HepG2 (cell line): ENCODE data around the gene TBC1D20. TPM values are rescaled to one million over a fixed set of nuclear protein-coding genes. Genes with fewer than 3 reads are reported as not detected.

ENCODE experiments used
- FOXC1 ChIP-seq: sonication (generic); formaldehyde crosslinking; IDR thresholded peaks from 2 replicates; pipeline ENCODE4 v1.8.0; 2022; ENCODE audit warnings: mild to moderate bottlenecking, missing genetic modification reagents, borderline replicate concordance
- GATA4 ChIP-seq: sonication (generic); IDR thresholded peaks from 2 replicates; pipeline ENCODE4 v1.6.1; 2016; ENCODE audit warnings: antibody characterized with exemption, low read depth, borderline replicate concordance
- NCOA1 ChIP-seq: sonication (generic); formaldehyde crosslinking; IDR thresholded peaks from 2 replicates; pipeline ENCODE4 v1.9.0; 2021; ENCODE audit warnings: missing genetic modification reagents
- NCOR1 ChIP-seq: fragments of 200-600 bp; sonication (generic); IDR thresholded peaks from 2 replicates; pipeline ENCODE4 v1.7.0; 2017; ENCODE audit warnings: antibody characterized with exemption, low read length, borderline replicate concordance
- NFE2L1 ChIP-seq: sonication (generic); formaldehyde crosslinking; IDR thresholded peaks from 2 replicates; pipeline ENCODE4 v1.4.0; 2020; ENCODE audit warnings: missing genetic modification reagents, mild to moderate bottlenecking, borderline replicate concordance
- SETDB1 ChIP-seq: sonication (generic); formaldehyde crosslinking; IDR thresholded peaks from 2 replicates; pipeline ENCODE4 v1.5.1; 2020; ENCODE audit warnings: missing genetic modification reagents, mild to moderate bottlenecking, borderline replicate concordance
- TAF15 ChIP-seq: fragments of 200-400 bp; formaldehyde crosslinking; IDR thresholded peaks from one replicate; pipeline ENCODE4 v1.6.1; 2018; ENCODE audit warnings: mild to moderate bottlenecking, low read depth, low read length; ENCODE audit not compliant: poor library complexity, severe bottlenecking
- TGIF2 ChIP-seq: IDR thresholded peaks from 2 replicates; pipeline ENCODE4 v1.6.1; 2016; ENCODE audit warnings: control low read depth, missing compliant biosample characterization
- ZNF674 ChIP-seq: sonication (generic); formaldehyde crosslinking; IDR thresholded peaks from 2 replicates; pipeline ENCODE4 v1.5.0; 2020; ENCODE audit warnings: low read depth, mild to moderate bottlenecking, missing genetic modification reagents
- polyA plus RNA-seq, 8 experiments: library from polyadenylated mRNA; depleted of rRNA in 3 of 8; stranded (reverse) in 7 of 8; unstranded in 1 of 8; fragments of >200 nt; fragmentation: Illumina TruSeq in 4 of 8; extraction: Trizol in 4 of 8; gene quantifications; 2 replicates each; pipeline versions ENCODE4 v1.2.1 to v1.2.3, GENCODE V29; 2011 to 2016; ENCODE audit warnings: low read depth in 4 of 8, missing spikeins in 1 of 8, mixed read lengths in 1 of 8; ENCODE audit not compliant: insufficient read depth in 1 of 8
- total RNA-seq, 5 experiments: library from RNA; depleted of rRNA; stranded (reverse); fragments of >200 nt; fragmentation: Illumina TruSeq; extraction: Trizol; gene quantifications; 2 replicates each; pipeline ENCODE4 v1.2.3, GENCODE V29; 2016; ENCODE audit warnings: low read depth in 1 of 5
- TF ChIP-seq, protein P1 (sequence below): sonication (generic); formaldehyde crosslinking; conservative IDR thresholded peaks from 2 replicates; pipeline ENCODE4 v1.4.0; 2020; ENCODE audit warnings: missing genetic modification reagents
- TF ChIP-seq, protein P2 (sequence below), 2 experiments: sonication (generic) in 1 of 2; formaldehyde crosslinking in 1 of 2; IDR thresholded peaks; 2 replicates each; pipeline versions ENCODE4 v1.5.1 to v1.6.1; 2011 to 2020; ENCODE audit warnings: borderline replicate concordance in 1 of 2, low read depth in 1 of 2, low read length in 1 of 2, mild to moderate bottlenecking in 1 of 2, missing genetic modification reagents in 1 of 2, moderate library complexity in 1 of 2
- TF ChIP-seq, protein P3 (sequence below): sonication (generic); formaldehyde crosslinking; IDR thresholded peaks from 2 replicates; pipeline ENCODE4 v1.4.0; 2020; ENCODE audit warnings: missing genetic modification reagents
- TF ChIP-seq, protein P4 (sequence below), 2 experiments: sonication (generic) in 1 of 2; formaldehyde crosslinking in 1 of 2; IDR thresholded peaks; 2 replicates each; pipeline versions ENCODE4 v1.6.1 to v1.9.0; 2014 to 2022; ENCODE audit warnings: antibody characterized with exemption in 1 of 2, borderline replicate concordance in 1 of 2, inconsistent platforms in 1 of 2, low read depth in 1 of 2, missing genetic modification reagents in 1 of 2

Gene TBC1D20
- total and polyA plus RNA-seq, 2 of the 13 experiments (the other 11 are each of a cell fraction or from before 2014, with no cell fraction given) = 36.6 to 47.1 TPM

DNA sequence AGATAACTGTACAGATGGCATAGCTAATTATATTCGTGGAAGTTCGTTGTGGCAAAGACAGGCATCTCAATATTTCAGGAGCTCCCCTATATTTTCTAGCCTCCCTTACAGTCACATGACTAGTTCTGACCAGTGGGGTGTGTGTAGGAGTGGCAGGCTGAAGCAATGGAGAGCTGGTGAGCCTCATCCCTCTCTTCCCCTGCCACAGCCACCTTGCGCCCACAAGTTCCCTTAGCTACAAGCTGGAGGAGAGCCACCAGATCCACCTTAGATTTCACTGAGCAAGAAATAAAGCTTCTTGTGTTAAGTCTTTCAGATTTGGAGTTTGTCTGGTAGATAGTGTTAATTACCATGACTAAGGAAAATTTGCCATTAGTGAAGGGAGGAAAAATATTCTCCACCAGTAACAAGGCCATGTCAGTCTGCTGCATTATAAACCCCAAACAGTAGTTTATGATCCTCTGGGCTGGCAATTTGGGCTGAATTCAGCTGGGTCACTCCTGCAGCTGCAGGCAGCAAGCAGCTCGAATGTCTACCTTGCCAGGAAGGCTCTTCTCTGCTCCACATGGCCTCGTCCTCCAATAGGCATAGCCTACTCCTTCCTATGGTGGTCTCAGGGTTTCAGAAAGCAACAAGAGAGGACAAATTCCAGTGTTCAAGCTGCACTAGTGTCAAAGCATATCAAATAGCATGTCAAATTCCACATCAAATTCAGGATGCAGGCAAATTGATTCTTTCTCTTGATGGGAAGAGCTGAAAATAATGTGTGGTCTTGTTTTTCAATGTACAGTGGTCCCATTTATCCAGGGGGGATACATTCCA is 61.7 kb downstream of the TBC1D20 start (continued):
- TF ChIP-seq, protein P1, sequence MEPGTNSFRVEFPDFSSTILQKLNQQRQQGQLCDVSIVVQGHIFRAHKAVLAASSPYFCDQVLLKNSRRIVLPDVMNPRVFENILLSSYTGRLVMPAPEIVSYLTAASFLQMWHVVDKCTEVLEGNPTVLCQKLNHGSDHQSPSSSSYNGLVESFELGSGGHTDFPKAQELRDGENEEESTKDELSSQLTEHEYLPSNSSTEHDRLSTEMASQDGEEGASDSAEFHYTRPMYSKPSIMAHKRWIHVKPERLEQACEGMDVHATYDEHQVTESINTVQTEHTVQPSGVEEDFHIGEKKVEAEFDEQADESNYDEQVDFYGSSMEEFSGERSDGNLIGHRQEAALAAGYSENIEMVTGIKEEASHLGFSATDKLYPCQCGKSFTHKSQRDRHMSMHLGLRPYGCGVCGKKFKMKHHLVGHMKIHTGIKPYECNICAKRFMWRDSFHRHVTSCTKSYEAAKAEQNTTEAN = no peak
- TF ChIP-seq GATA4 = no peak
- TF ChIP-seq FOXC1 (CRISPR knock-in tag) = no peak
- no peak for TF ChIP-seq SETDB1 (CRISPR knock-in tag)
- TF ChIP-seq, protein P2, sequence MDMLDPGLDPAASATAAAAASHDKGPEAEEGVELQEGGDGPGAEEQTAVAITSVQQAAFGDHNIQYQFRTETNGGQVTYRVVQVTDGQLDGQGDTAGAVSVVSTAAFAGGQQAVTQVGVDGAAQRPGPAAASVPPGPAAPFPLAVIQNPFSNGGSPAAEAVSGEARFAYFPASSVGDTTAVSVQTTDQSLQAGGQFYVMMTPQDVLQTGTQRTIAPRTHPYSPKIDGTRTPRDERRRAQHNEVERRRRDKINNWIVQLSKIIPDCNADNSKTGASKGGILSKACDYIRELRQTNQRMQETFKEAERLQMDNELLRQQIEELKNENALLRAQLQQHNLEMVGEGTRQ (IDR thresholded peaks at IDR 0.05; ENCODE audit: low read depth, low read length) = peak; percentile 66
- TF ChIP-seq, protein P2 (CRISPR knock-in tag; IDR thresholded peaks at IDR 0.05; ENCODE audit: borderline replicate concordance) = peak; percentile 87; the same call in 1 of the 2 replicates
- no peak for TF ChIP-seq NCOR1
- TF ChIP-seq, protein P3, sequence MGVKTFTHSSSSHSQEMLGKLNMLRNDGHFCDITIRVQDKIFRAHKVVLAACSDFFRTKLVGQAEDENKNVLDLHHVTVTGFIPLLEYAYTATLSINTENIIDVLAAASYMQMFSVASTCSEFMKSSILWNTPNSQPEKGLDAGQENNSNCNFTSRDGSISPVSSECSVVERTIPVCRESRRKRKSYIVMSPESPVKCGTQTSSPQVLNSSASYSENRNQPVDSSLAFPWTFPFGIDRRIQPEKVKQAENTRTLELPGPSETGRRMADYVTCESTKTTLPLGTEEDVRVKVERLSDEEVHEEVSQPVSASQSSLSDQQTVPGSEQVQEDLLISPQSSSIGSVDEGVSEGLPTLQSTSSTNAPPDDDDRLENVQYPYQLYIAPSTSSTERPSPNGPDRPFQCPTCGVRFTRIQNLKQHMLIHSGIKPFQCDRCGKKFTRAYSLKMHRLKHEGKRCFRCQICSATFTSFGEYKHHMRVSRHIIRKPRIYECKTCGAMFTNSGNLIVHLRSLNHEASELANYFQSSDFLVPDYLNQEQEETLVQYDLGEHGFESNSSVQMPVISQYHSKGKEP (CRISPR knock-in tag) = no peak
- TF ChIP-seq ZNF674 = no peak
- TF ChIP-seq TGIF2 (CRISPR knock-in tag) = no peak
- TF ChIP-seq, protein P4, sequence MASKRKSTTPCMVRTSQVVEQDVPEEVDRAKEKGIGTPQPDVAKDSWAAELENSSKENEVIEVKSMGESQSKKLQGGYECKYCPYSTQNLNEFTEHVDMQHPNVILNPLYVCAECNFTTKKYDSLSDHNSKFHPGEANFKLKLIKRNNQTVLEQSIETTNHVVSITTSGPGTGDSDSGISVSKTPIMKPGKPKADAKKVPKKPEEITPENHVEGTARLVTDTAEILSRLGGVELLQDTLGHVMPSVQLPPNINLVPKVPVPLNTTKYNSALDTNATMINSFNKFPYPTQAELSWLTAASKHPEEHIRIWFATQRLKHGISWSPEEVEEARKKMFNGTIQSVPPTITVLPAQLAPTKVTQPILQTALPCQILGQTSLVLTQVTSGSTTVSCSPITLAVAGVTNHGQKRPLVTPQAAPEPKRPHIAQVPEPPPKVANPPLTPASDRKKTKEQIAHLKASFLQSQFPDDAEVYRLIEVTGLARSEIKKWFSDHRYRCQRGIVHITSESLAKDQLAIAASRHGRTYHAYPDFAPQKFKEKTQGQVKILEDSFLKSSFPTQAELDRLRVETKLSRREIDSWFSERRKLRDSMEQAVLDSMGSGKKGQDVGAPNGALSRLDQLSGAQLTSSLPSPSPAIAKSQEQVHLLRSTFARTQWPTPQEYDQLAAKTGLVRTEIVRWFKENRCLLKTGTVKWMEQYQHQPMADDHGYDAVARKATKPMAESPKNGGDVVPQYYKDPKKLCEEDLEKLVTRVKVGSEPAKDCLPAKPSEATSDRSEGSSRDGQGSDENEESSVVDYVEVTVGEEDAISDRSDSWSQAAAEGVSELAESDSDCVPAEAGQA (IDR thresholded peaks at IDR 0.05; ENCODE audit: low read depth) = no peak
- TF ChIP-seq, protein P4 (CRISPR knock-in tag; IDR thresholded peaks at IDR 0.05; ENCODE audit: borderline replicate concordance) = no peak; the same call in 1 of the 2 replicates
- peak; percentile 59; the same call in 1 of the 2 replicates for TF ChIP-seq NFE2L1
- TF ChIP-seq NCOA1 (CRISPR knock-in tag) = no peak
- no peak for TF ChIP-seq TAF15
